Measurements from ENCODE around the gene RPL31.
A peak's percentile ranks its signal among the peaks of the same experiment; 100 is the strongest.

Gene RPL31

DNA sequence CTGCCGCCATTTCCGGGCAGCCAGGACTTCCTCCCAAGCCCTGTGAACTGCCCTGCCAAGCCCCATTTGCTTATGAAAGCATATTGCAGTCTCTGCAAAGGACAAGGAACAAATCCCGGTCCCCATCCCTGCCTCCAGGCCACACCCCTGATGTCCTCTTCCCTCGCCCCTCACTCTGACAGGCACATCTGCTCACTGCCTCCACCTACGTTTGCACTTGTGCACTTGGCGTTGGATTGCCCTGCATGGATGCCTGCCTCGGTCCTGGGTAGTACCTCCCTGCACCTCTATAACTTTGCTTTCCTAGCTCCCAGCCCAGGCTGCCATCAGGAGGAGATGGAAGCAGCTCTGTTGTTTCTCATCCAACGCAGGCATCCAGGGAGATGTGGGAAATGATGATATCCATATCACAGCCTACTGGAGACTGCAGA, 19.6 kb upstream of the RPL31 start:
- DNase-seq (ENCODE audit: low read depth) = no peak
- TF ChIP-seq, protein P1, sequence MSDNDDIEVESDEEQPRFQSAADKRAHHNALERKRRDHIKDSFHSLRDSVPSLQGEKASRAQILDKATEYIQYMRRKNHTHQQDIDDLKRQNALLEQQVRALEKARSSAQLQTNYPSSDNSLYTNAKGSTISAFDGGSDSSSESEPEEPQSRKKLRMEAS (IDR thresholded peaks at IDR 0.05; ENCODE audit: low read depth, low read length) = no peak
- TF ChIP-seq MYC (IDR thresholded peaks at IDR 0.05; ENCODE audit: low read depth, low read length) (no peak), POLR2A (IDR thresholded peaks at IDR 0.05; ENCODE audit: extremely low read depth, insufficient read length) (no peak)
- TF ChIP-seq, protein P2, sequence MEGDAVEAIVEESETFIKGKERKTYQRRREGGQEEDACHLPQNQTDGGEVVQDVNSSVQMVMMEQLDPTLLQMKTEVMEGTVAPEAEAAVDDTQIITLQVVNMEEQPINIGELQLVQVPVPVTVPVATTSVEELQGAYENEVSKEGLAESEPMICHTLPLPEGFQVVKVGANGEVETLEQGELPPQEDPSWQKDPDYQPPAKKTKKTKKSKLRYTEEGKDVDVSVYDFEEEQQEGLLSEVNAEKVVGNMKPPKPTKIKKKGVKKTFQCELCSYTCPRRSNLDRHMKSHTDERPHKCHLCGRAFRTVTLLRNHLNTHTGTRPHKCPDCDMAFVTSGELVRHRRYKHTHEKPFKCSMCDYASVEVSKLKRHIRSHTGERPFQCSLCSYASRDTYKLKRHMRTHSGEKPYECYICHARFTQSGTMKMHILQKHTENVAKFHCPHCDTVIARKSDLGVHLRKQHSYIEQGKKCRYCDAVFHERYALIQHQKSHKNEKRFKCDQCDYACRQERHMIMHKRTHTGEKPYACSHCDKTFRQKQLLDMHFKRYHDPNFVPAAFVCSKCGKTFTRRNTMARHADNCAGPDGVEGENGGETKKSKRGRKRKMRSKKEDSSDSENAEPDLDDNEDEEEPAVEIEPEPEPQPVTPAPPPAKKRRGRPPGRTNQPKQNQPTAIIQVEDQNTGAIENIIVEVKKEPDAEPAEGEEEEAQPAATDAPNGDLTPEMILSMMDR (IDR thresholded peaks at IDR 0.05; ENCODE audit: low read depth, low read length) = no peak
- H3K4me3 ChIP-seq (ENCODE audit: low read depth, low read length) = no peak overlapping the region

DNA sequence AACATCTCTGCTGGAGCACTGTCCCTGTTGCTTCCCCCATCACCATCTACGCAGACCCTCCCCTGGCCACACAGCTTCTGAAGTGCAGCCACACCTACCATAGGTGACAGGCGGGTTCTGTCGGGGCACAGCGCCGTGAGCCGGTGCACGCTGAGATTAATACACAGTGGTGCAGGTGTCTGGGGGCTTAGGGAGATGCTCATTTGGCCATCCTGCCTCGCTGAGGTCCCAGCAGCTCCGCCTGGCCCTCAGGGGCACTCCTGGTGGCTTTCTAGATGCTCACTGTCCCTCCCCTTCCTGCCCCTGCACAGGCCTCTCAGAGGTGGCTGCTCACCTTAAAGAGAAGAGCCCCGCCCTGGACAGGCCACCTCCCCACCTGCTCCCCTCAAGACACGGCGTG, 18.9 kb upstream of the RPL31 start:
- TF ChIP-seq MYC (IDR thresholded peaks at IDR 0.05; ENCODE audit: low read depth, low read length) (no peak), POLR2A (IDR thresholded peaks at IDR 0.05; ENCODE audit: extremely low read depth, insufficient read length) (no peak)
- TF ChIP-seq, protein P2 (IDR thresholded peaks at IDR 0.05; ENCODE audit: low read depth, low read length) = no peak
- TF ChIP-seq, protein P1 (IDR thresholded peaks at IDR 0.05; ENCODE audit: low read depth, low read length) = no peak
- H3K4me3 ChIP-seq (ENCODE audit: low read depth, low read length) = no peak overlapping the region
- DNase-seq (ENCODE audit: low read depth) = no peak

DNA sequence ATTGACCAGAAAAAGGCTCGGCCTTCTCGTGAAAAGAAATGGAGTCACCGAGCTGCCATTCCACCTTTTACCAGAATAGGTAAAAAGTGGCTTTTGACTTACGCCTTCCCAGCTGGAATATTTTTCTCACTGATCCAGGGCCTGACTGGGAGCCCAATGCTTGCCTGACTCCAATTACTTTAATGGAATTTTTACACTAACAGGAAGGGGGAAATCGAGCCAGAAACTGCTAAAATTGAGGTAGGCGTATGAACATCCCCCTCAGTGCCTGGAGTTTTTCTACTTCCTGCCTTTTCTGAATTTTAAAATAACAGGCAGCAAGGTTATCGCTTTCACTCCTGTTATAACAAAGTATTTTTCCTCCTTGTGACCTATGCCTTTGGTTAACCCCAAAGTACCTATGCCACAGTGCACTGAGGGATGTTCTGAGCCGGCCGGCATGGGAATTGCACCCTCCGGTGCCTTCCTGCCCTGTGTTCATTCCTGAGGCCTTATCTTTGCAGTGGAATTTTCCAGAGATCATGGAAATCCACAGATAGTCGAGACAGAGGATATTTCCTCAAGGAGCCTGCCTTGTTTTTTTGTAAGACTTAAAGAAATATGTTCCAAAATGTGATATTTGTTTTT, 18.3 kb upstream of the RPL31 start:
- TF ChIP-seq, protein P1 (IDR thresholded peaks at IDR 0.05; ENCODE audit: low read depth, low read length) = no peak
- no peak for TF ChIP-seq POLR2A (IDR thresholded peaks at IDR 0.05; ENCODE audit: extremely low read depth, insufficient read length)
- DNase-seq (ENCODE audit: low read depth) = no peak
- no peak overlapping the region for H3K4me3 ChIP-seq (ENCODE audit: low read depth, low read length)

DNA sequence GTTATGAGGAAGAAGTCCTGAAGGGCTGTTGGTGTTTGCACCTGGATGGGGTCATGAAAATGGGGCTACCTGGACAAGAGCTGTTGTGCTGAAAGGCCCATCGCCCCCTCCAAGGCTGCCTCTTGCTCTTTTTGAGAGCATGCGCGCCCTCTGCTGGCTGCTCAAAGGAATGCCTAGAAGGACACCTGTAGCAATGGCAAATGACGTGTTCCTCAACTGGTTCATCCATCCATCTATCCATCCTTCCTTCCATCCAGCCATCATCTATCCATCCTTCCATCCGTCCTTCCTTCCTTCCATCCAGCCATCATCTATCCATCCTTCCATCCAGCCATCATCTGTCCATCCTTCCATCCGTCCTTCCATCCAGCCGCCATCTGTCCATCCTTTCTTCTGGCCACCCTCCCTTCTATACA, 17.2 kb upstream of the RPL31 start:
- H3K4me3 ChIP-seq (ENCODE audit: low read depth, low read length) = no peak overlapping the region
- TF ChIP-seq, protein P1 (IDR thresholded peaks at IDR 0.05; ENCODE audit: low read depth, low read length) = no peak
- TF ChIP-seq, protein P2 (IDR thresholded peaks at IDR 0.05; ENCODE audit: low read depth, low read length) = peak; percentile 83
- no peak for TF ChIP-seq POLR2A (IDR thresholded peaks at IDR 0.05; ENCODE audit: extremely low read depth, insufficient read length)
- TF ChIP-seq MYC (IDR thresholded peaks at IDR 0.05; ENCODE audit: low read depth, low read length) = no peak
- DNase-seq (ENCODE audit: low read depth) = peak; percentile 81

DNA sequence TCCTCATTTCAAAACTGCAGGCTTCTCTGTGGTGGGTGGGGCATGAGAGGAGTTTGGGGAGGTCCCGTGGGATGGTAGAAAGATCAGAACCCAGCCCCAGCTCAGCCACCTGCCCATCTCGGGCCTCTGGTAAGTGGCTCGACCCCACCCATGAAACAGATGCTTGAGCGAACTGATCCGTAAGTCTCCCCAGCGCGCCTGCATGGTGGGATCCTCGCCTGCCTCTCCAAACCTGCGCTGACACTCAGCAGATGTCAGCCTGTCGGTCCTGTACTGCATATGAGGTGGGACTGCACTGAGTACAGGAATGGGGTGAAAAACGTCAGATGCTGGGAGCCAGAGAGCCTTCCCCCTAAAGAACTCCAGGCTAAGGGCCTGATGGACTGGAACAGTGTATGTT, 15.9 kb upstream of the RPL31 start:
- DNase-seq (ENCODE audit: low read depth) = no peak
- H3K4me3 ChIP-seq (ENCODE audit: low read depth, low read length) = no peak overlapping the region
- TF ChIP-seq, protein P2 (IDR thresholded peaks at IDR 0.05; ENCODE audit: low read depth, low read length) = no peak
- no peak for TF ChIP-seq MYC (IDR thresholded peaks at IDR 0.05; ENCODE audit: low read depth, low read length)
- no peak for TF ChIP-seq POLR2A (IDR thresholded peaks at IDR 0.05; ENCODE audit: extremely low read depth, insufficient read length)
- TF ChIP-seq, protein P1 (IDR thresholded peaks at IDR 0.05; ENCODE audit: low read depth, low read length) = no peak

DNA sequence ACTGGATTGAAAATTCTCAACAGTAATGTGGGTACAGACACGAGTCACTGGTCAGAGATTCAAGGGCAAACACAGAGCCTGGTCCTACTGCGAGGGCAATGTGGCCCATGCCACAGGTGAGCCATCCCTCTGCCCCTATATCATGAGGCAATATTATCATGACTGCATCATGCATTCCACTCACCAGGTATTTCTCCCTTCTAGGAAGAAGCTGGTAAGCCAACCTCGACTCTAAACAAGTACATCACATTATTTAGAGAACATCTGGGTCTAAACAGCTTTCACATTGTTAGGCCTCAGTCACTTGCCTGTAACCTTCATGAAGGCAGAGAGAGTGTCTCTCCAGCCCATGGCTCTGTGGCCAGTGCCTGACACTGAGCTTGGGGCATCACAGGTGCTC, 14.6 kb upstream of the RPL31 start:
- DNase-seq (ENCODE audit: low read depth) = no peak
- no peak overlapping the region for H3K4me3 ChIP-seq (ENCODE audit: low read depth, low read length)
- TF ChIP-seq MYC (IDR thresholded peaks at IDR 0.05; ENCODE audit: low read depth, low read length) (no peak), POLR2A (IDR thresholded peaks at IDR 0.05; ENCODE audit: extremely low read depth, insufficient read length) (no peak)
- TF ChIP-seq, protein P1 (IDR thresholded peaks at IDR 0.05; ENCODE audit: low read depth, low read length) = no peak
- TF ChIP-seq, protein P2 (IDR thresholded peaks at IDR 0.05; ENCODE audit: low read depth, low read length) = no peak
